ENCODE measurements around the gene SMURF1. TPM values are rescaled to one million over a fixed set of nuclear protein-coding genes. Genes with fewer than 3 reads are reported as not detected.

SMURF1 gene
- polyA plus RNA-seq, 1 donor from 2014 or later: 2.7 TPM

DNA sequence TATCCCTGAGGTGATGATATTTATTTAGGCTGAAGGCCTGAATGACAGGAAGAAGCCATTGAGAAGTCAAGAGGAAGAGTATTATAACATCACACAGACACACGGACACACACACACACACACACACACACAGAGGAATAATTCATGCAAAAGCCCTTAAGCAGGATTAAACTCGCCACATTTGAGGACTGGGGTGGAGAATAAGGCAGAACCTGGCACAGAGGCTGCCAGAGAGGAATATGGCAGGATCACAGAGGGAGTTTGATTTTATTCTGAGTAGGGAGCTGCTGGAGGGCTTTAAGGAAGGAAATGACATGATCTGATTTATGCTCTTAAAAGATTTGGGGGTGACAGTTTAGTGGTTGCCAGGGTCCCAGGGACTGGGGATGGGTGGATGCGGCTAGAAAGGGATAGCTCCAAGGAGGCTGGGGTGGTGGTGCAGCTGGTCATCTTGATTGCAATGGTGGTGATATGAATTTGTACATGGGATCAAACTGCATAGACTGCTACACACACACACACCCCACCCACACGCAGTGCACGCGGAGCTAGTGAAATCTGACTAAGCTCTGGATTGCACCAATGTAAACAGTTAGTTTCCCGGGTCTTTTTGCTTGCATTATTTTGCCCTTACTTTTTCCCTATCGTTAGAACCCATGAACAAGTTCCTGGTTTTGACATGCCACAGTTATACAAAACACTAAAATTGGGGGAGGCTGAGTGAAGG is 11.2 kb downstream of the SMURF1 start:
- Mint-ChIP-seq H3K4me1 (peaks cover 27 to 38% (median 36%) of the 10 kb centered on the region in 3 donors), H3K27me3 (no peaks in the 10 kb centered on the region), H3K36me3 (peaks cover 1% of the 10 kb centered on the region), H3K9me3 (no peaks in the 10 kb centered on the region), H3K27ac (peak overlapping the region in 1 of 3 donors; percentile 39), H3K4me3 (no peak overlapping the region)

DNA sequence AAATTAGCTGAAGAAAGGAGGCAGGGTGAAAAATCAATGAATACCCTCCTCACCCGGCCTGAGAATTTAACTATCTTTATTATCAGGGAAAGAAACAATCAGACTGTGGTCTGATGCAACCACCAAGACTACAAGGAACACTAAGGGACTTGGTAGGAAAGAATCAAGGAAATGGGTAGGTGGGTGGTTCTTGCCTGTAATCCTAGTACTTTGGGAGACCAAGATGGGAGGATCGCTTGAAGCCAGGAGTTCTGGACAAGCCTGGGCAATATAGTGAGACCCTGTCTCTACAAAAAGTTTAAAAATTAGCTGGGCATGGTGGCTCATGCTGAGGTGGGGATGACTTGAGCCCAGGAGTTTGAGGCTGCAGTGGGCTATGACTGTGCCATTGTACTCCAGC is 12.6 kb downstream of the SMURF1 start:
- Mint-ChIP-seq H3K27ac (peak overlapping the region in 1 of 3 donors; percentile 88), H3K27me3 (no peaks in the 10 kb centered on the region), H3K36me3 (peaks cover 1% of the 10 kb centered on the region), H3K4me1 (peaks cover 21 to 41% (median 35%) of the 10 kb centered on the region in 3 donors), H3K9me3 (no peaks in the 10 kb centered on the region), H3K4me3 (no peak overlapping the region)

DNA sequence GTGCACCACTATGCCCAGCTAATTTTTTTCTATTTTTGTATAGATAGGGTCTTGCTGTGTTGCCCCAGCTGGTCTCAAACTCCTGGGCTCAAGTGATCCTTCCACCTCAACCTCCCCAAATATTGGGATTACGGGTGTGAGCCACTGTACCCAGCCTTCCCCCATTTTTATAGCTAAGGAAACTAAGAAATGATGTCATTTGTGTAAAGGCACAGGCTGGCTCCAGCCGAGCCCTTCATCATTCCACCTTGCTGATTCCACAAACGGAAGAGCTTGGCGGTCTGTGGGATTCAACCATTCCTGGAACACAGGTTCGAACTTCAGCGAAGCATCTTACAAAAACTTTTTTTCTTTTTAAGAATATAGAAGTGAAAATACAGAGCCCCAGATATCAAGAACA is 14.4 kb downstream of the SMURF1 start:
- Mint-ChIP-seq H3K4me1 (peaks cover 25 to 40% (median 38%) of the 10 kb centered on the region in 3 donors), H3K4me3 (no peak overlapping the region), H3K27me3 (no peaks in the 10 kb centered on the region), H3K27ac (no peak overlapping the region), H3K9me3 (no peaks in the 10 kb centered on the region), H3K36me3 (peaks cover 4% of the 10 kb centered on the region)

DNA sequence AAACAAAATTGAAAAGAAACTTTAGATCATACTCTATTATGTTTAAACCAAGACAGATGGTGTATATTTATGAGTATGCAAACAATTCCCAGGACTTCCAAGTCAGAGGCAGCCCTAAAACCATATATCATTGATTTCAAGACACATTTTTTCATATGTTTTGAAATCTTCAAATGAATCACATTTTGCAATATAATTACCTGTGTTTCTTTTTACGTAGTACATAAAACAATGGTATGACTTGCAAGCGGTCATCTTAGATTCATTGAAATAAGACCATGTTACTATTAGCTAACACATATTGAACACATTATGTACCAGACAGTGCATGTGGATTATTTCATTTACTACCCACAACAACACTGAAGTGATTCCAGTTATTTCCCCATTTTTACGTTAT is 14.9 kb downstream of the SMURF1 start:
- no peak overlapping the region for H3K4me3 Mint-ChIP-seq
- H3K27ac Mint-ChIP-seq: no peak overlapping the region
- H3K36me3 Mint-ChIP-seq: peaks cover 4% of the 10 kb centered on the region
- peaks cover 25 to 42% (median 38%) of the 10 kb centered on the region in 3 donors for H3K4me1 Mint-ChIP-seq
- no peaks in the 10 kb centered on the region for H3K9me3 Mint-ChIP-seq
- no peaks in the 10 kb centered on the region for H3K27me3 Mint-ChIP-seq

DNA sequence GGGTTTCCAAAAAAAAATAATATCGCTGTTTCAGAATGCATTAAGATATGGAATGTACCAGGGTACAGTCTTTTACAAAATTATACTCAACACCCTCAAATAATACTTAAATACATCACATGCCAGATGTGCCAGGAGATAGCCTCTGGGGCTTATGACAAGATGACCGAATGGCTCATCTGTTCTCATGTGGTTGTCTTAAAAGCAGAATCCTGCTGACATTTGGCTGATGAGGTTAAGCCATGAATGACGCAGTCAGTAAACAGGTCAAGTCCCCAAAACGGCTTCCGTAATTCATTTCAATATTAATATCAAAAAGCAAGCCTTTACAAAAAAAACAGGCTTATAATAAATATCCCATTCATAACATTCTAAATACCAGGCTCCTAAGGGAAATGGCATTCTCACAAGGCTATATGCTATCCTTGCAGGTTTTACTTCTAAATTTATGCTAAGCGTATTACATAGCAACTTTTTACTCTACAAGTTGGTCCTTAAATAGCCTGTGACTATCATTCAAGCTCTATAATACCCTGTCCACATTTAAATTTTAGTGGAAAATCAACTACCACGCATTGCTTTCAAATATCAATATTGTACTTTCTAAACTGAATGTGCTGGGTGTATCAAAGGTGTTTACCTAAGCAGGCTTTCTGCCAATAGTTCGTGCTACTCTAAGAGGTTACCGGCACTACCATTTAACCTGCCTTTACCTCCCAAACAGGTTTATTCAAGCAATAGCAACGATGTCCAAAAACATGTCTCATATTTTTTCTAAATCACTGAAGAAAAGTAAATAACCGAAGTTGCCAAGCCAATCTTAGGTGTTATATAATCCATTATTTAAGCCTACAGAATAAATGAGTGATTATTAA is 15.6 kb downstream of the SMURF1 start:
- no peaks in the 10 kb centered on the region for H3K27me3 Mint-ChIP-seq
- peak overlapping the region in 1 of 4 donors; percentile 3 for H3K4me3 Mint-ChIP-seq
- no peaks in the 10 kb centered on the region for H3K9me3 Mint-ChIP-seq
- no peak overlapping the region for H3K27ac Mint-ChIP-seq
- peaks cover 4% of the 10 kb centered on the region for H3K36me3 Mint-ChIP-seq
- peaks cover 27 to 39% (median 36%) of the 10 kb centered on the region in 3 donors for H3K4me1 Mint-ChIP-seq

DNA sequence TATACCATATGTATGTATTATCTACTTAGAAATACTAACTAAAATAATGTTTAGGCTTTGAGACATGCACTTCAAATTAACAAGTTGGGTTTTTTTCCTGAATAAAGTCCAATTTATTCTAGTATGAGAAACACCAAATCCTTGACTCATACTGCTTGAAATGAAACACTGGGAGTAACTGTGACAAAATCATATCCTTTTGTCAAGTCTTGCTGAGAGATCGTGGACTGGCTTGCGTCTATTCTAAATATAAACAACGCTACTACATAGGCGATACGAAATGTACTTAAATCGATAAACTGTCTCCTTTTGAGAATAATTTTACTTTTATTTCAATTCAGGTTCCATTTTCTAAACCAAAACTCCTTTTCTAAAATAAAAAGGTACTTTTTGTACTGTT is 16.3 kb downstream of the SMURF1 start:
- H3K4me3 Mint-ChIP-seq: no peak overlapping the region
- no peaks in the 10 kb centered on the region for H3K27me3 Mint-ChIP-seq
- H3K27ac Mint-ChIP-seq: no peak overlapping the region
- peaks cover 20 to 34% (median 29%) of the 10 kb centered on the region in 3 donors for H3K4me1 Mint-ChIP-seq
- peaks cover 4% of the 10 kb centered on the region for H3K36me3 Mint-ChIP-seq
- H3K9me3 Mint-ChIP-seq: no peaks in the 10 kb centered on the region

DNA sequence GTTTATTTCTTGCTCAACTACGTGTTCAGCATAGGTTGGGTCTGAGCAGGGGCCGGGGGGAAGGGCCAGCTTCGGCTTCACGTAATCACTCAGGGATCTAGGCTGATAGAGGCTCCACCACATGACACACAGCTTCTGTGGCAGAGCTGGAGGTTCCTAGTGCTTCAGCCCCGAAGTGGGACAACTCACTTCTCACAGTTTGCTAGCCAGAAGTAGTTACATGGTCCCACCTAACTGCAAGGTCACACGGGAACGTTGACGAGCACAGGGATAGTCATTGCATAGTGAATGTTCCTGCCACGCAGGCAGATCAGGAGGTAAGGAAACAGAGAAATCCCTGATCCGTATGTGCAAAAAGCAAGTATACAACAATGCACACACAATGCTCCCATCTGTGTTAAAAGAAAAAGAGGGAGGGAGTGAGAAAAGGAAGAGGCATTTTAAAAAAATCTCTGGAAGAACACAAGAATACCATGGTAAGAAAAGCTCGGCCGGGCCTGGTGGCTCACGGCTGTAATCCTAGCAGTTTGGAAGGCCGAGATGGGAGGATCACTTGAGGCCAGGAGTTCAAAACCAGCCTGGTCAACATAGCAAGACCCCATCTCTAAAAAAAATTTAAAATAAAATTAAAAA is 16.9 kb downstream of the SMURF1 start:
- Mint-ChIP-seq H3K36me3 (peaks cover 4% of the 10 kb centered on the region), H3K4me3 (peak overlapping the region in 1 of 4 donors; percentile 21), H3K4me1 (peaks cover 19 to 30% (median 23%) of the 10 kb centered on the region in 3 donors), H3K27me3 (no peaks in the 10 kb centered on the region), H3K27ac (no peak overlapping the region), H3K9me3 (no peaks in the 10 kb centered on the region)

DNA sequence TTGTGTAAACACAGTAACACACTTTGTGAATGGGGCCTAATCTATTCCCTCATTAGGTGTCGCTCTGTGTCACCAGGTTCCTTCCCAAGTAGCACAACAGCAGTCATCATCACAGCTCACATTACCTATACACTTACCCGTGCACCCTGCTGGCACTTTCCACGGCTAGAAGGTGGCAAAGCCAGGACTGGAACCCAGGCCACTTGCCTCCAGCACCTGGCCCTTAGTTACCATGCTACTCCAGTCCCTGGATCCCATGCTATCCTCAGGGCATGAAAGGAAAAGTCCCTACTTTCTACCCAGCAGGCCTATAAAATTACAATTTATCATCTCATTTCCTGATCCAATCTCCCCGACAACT is 18.4 kb downstream of the SMURF1 start:
- no peaks in the 10 kb centered on the region for H3K9me3 Mint-ChIP-seq
- H3K36me3 Mint-ChIP-seq: peaks cover 11% of the 10 kb centered on the region
- no peaks in the 10 kb centered on the region for H3K27me3 Mint-ChIP-seq
- no peak overlapping the region for H3K4me3 Mint-ChIP-seq
- peaks cover 20 to 22% (median 21%) of the 10 kb centered on the region in 3 donors for H3K4me1 Mint-ChIP-seq
- no peak overlapping the region for H3K27ac Mint-ChIP-seq

DNA sequence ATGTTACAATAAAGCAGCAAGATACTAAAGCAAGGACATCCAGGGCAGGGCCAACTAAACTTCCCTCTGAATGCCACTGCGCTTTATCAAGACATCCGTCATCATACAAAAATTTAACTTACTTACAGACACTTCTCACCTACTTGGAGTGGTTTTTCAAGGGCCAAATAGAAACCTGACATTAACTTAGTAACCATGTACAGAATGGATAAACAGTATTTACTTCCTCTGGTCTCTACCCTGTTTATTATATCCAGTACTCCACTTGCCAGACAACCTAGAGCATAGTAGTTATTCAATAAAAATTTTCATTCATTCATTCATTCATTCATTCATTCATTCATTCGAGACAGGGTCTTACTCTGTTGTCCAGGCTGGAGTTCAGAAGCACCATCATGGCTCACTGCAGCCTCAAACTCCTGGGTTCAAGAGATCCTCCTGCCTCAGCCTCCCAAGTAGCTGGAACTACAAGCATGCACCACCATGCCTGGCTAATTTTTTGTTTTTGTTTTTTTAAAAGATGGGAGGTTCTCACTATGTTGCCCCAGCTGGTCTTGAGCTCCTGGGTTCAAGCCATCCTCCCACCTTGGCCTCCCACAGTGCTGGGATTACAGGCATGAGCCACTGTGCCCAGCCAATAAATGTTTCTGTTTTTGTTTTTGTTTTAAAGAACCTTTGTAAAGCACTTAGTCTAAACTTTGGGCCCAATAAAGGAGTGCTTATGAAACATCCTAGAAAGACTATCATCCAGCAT is 19.0 kb downstream of the SMURF1 start:
- peaks cover 0 to 2% (median 0%) of the 10 kb centered on the region in 3 donors for H3K9me3 Mint-ChIP-seq
- H3K4me3 Mint-ChIP-seq: peak overlapping the region in 1 of 4 donors; percentile 1
- H3K27me3 Mint-ChIP-seq: no peaks in the 10 kb centered on the region
- peaks cover 25 to 27% (median 26%) of the 10 kb centered on the region in 3 donors for H3K4me1 Mint-ChIP-seq
- peaks cover 16% of the 10 kb centered on the region for H3K36me3 Mint-ChIP-seq
- peak overlapping the region in 1 of 3 donors; percentile 16 for H3K27ac Mint-ChIP-seq

DNA sequence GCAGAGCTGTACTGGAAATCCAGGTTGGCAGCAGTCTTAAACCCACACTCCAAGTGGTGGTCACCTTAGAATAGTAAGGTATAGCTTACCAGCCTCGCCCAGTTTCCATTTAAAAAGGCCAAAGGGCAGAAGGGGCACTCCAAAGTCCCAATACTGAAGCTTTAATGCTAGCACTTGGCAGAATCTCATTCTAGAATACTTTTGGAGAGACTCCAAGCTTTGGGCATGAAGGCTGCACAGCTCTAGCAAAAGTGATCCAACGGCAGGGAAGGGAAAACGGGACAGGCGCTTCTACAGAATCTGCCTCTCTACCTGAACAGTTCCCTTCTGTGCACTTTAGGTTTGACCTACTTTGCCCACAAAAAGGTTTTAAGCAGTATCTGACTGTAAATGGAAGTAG is 19.7 kb downstream of the SMURF1 start:
- Mint-ChIP-seq H3K27me3 (no peaks in the 10 kb centered on the region), H3K36me3 (peaks cover 16% of the 10 kb centered on the region), H3K27ac (no peak overlapping the region), H3K9me3 (peaks cover 0 to 4% (median 0%) of the 10 kb centered on the region in 3 donors), H3K4me1 (peaks cover 27 to 30% (median 29%) of the 10 kb centered on the region in 3 donors), H3K4me3 (no peak overlapping the region)

DNA sequence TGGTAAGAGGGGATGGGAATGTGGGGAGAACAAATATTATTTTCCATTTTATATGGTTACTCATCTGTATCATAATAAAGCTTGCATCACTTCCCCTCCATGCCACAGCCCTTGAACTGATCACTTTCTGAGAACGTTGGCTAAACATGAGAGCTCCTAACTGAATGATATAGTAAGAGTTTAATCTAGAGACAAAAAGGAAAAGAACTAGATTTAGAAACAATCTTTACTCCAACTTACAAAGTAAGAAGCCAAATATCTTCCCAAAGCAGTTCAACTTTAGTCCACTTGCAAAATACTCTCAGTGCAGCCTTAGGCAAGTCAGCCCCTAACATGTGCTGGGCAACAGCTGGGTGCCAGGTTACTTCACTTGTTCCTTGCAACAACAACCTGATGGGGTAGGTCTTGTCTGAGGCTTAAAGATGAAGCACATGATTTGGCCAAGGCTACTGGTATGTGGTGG is 20.3 kb downstream of the SMURF1 start:
- no peak overlapping the region for H3K27ac Mint-ChIP-seq

DNA sequence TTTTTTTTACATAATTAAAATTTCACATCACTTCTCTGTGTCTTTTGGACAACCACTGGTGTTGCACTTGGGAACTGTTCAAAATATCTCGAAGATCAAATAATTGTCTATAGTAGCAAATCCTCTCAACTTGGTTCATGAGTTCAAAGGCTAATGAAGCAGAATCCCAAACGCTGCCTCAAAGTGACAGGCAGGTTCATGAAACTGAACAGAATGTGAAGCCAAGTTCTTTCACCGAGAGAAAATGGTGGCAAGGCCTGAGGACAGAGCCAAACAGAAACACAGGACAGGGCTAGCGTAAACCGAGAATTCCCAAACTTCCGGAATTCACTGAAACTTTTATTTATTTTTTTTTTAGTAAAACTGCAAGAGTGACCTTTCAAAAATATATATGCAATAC is 21.1 kb downstream of the SMURF1 start:
- no peak overlapping the region for H3K27ac Mint-ChIP-seq
- peaks cover 16% of the 10 kb centered on the region for H3K36me3 Mint-ChIP-seq
- H3K9me3 Mint-ChIP-seq: peaks cover 0 to 4% (median 0%) of the 10 kb centered on the region in 3 donors
- H3K4me1 Mint-ChIP-seq: peaks cover 37 to 42% (median 39%) of the 10 kb centered on the region in 3 donors
- no peaks in the 10 kb centered on the region for H3K27me3 Mint-ChIP-seq
- no peak overlapping the region for H3K4me3 Mint-ChIP-seq

More for the DNA sequence above, 20.3 kb downstream of the SMURF1 start:
- no peaks in the 10 kb centered on the region for H3K27me3 Mint-ChIP-seq
- H3K4me3 Mint-ChIP-seq: no peak overlapping the region
- peaks cover 28 to 34% (median 31%) of the 10 kb centered on the region in 3 donors for H3K4me1 Mint-ChIP-seq
- H3K9me3 Mint-ChIP-seq: peaks cover 0 to 4% (median 0%) of the 10 kb centered on the region in 3 donors
- H3K36me3 Mint-ChIP-seq: peaks cover 16% of the 10 kb centered on the region

DNA sequence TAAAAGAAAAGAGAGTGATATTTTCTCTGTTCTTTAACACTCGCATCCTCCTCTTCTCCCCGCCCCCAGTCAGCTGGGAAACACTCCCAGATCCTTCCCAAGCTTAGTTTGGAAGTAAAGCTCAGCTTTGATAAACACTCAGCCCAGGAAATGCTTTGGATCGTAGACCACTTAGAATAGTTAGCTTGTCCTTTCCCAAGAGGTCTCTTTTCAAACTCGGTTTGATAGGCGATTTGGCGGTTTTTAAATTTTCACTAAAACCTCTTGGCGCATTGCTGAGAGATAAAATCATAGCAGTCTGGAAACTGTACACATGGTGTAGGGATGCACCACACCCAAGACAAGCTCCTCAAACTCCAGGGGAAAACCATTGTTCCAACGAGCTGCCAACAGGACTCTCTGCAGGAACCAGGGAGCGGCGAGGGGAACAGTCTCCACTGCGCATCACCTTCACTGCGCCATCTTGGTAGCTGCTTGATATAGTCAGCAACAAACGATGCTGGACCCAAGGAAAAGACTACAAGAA is 22.3 kb downstream of the SMURF1 start:
- Mint-ChIP-seq H3K27me3 (no peaks in the 10 kb centered on the region), H3K36me3 (peaks cover 16% of the 10 kb centered on the region), H3K9me3 (peaks cover 0 to 4% (median 0%) of the 10 kb centered on the region in 3 donors), H3K4me3 (no peak overlapping the region), H3K4me1 (peaks cover 31 to 44% (median 36%) of the 10 kb centered on the region in 3 donors), H3K27ac (no peak overlapping the region)

DNA sequence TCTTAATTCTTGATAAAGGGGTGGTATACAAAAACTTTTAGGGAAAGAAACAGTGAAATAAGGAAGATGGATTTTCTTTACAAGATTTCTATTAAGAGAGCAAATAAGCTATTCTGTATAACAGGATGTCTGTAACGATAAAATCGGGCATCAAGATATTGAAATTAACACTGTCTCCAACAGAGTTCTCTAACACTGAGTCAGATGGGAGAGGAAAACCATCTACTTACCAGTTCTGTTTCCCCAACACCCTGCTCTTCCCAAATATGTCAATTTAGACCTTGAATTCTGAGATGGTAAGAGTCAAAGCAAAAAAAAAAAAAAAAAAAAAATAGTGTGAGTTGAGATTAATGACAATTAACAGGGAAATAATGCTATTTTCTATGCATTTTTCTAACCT is 23.0 kb downstream of the SMURF1 start:
- Mint-ChIP-seq H3K9me3 (peaks cover 0 to 4% (median 0%) of the 10 kb centered on the region in 3 donors), H3K4me1 (peaks cover 31 to 46% (median 40%) of the 10 kb centered on the region in 3 donors), H3K27me3 (no peaks in the 10 kb centered on the region), H3K27ac (no peak overlapping the region), H3K4me3 (peak overlapping the region in 1 of 4 donors; percentile 15), H3K36me3 (peaks cover 21% of the 10 kb centered on the region)
